Measurements from ENCODE around the gene DNASE1L2. TPM values are rescaled to one million over a fixed set of nuclear protein-coding genes. Genes with fewer than 3 reads are reported as not detected.

The DNASE1L2 gene
- total RNA-seq, 1 donor: 0.86 TPM

GRCh38 chr16:2284797-2285576, 48.7 kb downstream of the DNASE1L2 start:
- no peak overlapping the region for H3K4me3 ChIP-seq (ENCODE audit: low read depth, low read length)
- DNase-seq (ENCODE audit: low read depth): no peak

GRCh38 chr16:2285731-2286191, 49.5 kb downstream of the DNASE1L2 start:
- no peak for TF ChIP-seq CTCF (IDR thresholded peaks at IDR 0.05; ENCODE audit: insufficient read depth, low read depth, low read length)
- no peak overlapping the region for H3K4me3 ChIP-seq (ENCODE audit: low read depth, low read length)
- no peak for DNase-seq (ENCODE audit: low read depth)

More at GRCh38 chr16:2284797-2285576, 48.7 kb downstream of the DNASE1L2 start:
- TF ChIP-seq CTCF (IDR thresholded peaks at IDR 0.05; ENCODE audit: insufficient read depth, low read depth, low read length): no peak

GRCh38 chr16:2286550-2286949, 50.3 kb downstream of the DNASE1L2 start:
- TF ChIP-seq CTCF (IDR thresholded peaks at IDR 0.05; ENCODE audit: insufficient read depth, low read depth, low read length): no peak
- no peak for DNase-seq (ENCODE audit: low read depth)
- H3K4me3 ChIP-seq (ENCODE audit: low read depth, low read length): no peak overlapping the region

GRCh38 chr16:2287916-2288547, 51.8 kb downstream of the DNASE1L2 start:
- no peak for TF ChIP-seq CTCF (IDR thresholded peaks at IDR 0.05; ENCODE audit: insufficient read depth, low read depth, low read length)
- no peak for DNase-seq (ENCODE audit: low read depth)
- H3K4me3 ChIP-seq (ENCODE audit: low read depth, low read length): no peak overlapping the region

Small RNAs within 50 kb of the gene (small RNA-seq; reads per million reads assigned to genes)
- not detected for gene MIR3677
- not detected for gene MIR4717

Other genes with a start within 250 kb of the DNASE1L2 start
- 1.6 and 2.6 TPM in 2 replicates for gene SYNGR3, start 246.5 kb upstream of the DNASE1L2 start, total RNA-seq
- gene ZNF598, start 226.6 kb upstream of the DNASE1L2 start, total RNA-seq: 23.5 and 27.6 TPM in 2 replicates
- 0.32 and 1.3 TPM in 2 replicates for gene NPW, start 216.7 kb upstream of the DNASE1L2 start, total RNA-seq
- 52.7 and 59.3 TPM in 2 replicates for gene NHERF2, start 209.5 kb upstream of the DNASE1L2 start, total RNA-seq
- 25.5 and 31.9 TPM in 2 replicates for gene NTHL1, start 188.6 kb upstream of the DNASE1L2 start, total RNA-seq
- 62.6 and 69.9 TPM in 2 replicates for gene TSC2, start 188.5 kb upstream of the DNASE1L2 start, total RNA-seq
- gene PKD1, start 100.5 kb upstream of the DNASE1L2 start, total RNA-seq: 139 and 191 TPM in 2 replicates
- gene RAB26, start 87.8 kb upstream of the DNASE1L2 start, total RNA-seq: 0.97 and 1.3 TPM in 2 replicates
- 52.2 and 62.6 TPM in 2 replicates for gene TRAF7, start 80.7 kb upstream of the DNASE1L2 start, total RNA-seq
- under 0.01 and 0.86 TPM in 2 replicates for gene CASKIN1, start 39.8 kb upstream of the DNASE1L2 start, total RNA-seq
- 18.4 and 24.2 TPM in 2 replicates for gene MLST8, start 31.0 kb upstream of the DNASE1L2 start, total RNA-seq
- 1.6 and 1.7 TPM in 2 replicates for gene BRICD5, start 25.6 kb upstream of the DNASE1L2 start, total RNA-seq
- 20.3 TPM in 2 replicates for gene PGP, start 21.6 kb upstream of the DNASE1L2 start, total RNA-seq
- gene E4F1, start 12.9 kb upstream of the DNASE1L2 start, total RNA-seq: 25.9 and 32.5 TPM in 2 replicates
- gene ECI1, start 15.1 kb downstream of the DNASE1L2 start, total RNA-seq: 40.2 and 50.9 TPM in 2 replicates
- 85.7 and 95.0 TPM in 2 replicates for gene RNPS1, start 31.7 kb downstream of the DNASE1L2 start, total RNA-seq
- 0.43 and 0.97 TPM in 2 replicates for gene ABCA3, start 104.3 kb downstream of the DNASE1L2 start, total RNA-seq
- gene CCNF, start 193.0 kb downstream of the DNASE1L2 start, total RNA-seq: 17.7 and 26.8 TPM in 2 replicates
- gene TEDC2, start 223.7 kb downstream of the DNASE1L2 start, total RNA-seq: 6.9 and 8.4 TPM in 2 replicates
- 0.43 and 0.64 TPM in 2 replicates for gene NTN3, start 234.9 kb downstream of the DNASE1L2 start, total RNA-seq
- gene TBC1D24, start 238.7 kb downstream of the DNASE1L2 start, total RNA-seq: 15.5 and 19.4 TPM in 2 replicates

Measured in fibroblast of villous mesenchyme (primary cell).